Keratinocyte (primary cell): Measurements from ENCODE around the gene AMBRA1. TPM values are rescaled to one million over a fixed set of nuclear protein-coding genes. Genes with fewer than 3 reads are reported as not detected.

ENCODE experiments used
- DNase-seq: peaks from one replicate; pipeline ENCODE4 v3.0.0-alpha.2; 2011; ENCODE audit warnings: low read depth, missing footprints, low spot score
- FAIRE-seq: peaks from 2 replicates; lab custom pipeline; 2011; peaks lifted over from hg19 to GRCh38; lab: Jason Lieb, UNC
- H2AFZ ChIP-seq: 2 replicates; pipeline ENCODE4 v1.6.0; 2012; ENCODE audit warnings: low read length, control low read depth, inconsistent platforms; ENCODE audit not compliant: control insufficient read depth
- H3K27ac ChIP-seq: 2 replicates; pipeline ENCODE4 v1.5.1; 2011; ENCODE audit warnings: low read length; ENCODE audit not compliant: control insufficient read depth, insufficient read depth
- H3K27me3 ChIP-seq: 3 replicates; pipeline ENCODE4 v1.6.0; 2011; ENCODE audit warnings: low read length; ENCODE audit not compliant: control insufficient read depth, insufficient read depth; ENCODE audit errors: extremely low read depth
- H3K36me3 ChIP-seq, 2 experiments: 2 replicates in 1 of 2; 3 replicates in 1 of 2; pipeline ENCODE4 v1.5.1; 2011; ENCODE audit warnings: low read length in 2 of 2, mild to moderate bottlenecking in 1 of 2; ENCODE audit not compliant: control insufficient read depth in 2 of 2, insufficient read depth in 2 of 2; ENCODE audit errors: extremely low read depth in 1 of 2
- H3K4me1 ChIP-seq: 3 replicates; pipeline ENCODE4 v1.5.1; 2011; ENCODE audit warnings: low read length; ENCODE audit not compliant: control insufficient read depth, insufficient read depth; ENCODE audit errors: extremely low read depth
- H3K4me2 ChIP-seq: 3 replicates; pipeline ENCODE4 v1.6.0; 2011; ENCODE audit warnings: low read depth, low read length; ENCODE audit not compliant: control insufficient read depth, insufficient read depth; ENCODE audit errors: extremely low read depth
- H3K4me3 ChIP-seq, 3 experiments: fragments of 200-600 bp in 1 of 3; sonication (generic) in 1 of 3; 2 replicates in 2 of 3; 3 replicates in 1 of 3; pipeline ENCODE4 v1.5.1; 2011 to 2016; ENCODE audit warnings: low read length in 3 of 3, mild to moderate bottlenecking in 3 of 3, control low read depth in 2 of 3, inconsistent platforms in 1 of 3, low read depth in 1 of 3, mixed read lengths in 1 of 3, mixed run types in 1 of 3, moderate library complexity in 1 of 3; ENCODE audit not compliant: control insufficient read depth in 2 of 3, insufficient read depth in 2 of 3; ENCODE audit errors: extremely low read depth in 1 of 3
- H3K79me2 ChIP-seq: 2 replicates; pipeline ENCODE4 v1.6.0; 2012; ENCODE audit warnings: low read length; ENCODE audit not compliant: control insufficient read depth, insufficient read depth
- H3K9ac ChIP-seq: 3 replicates; pipeline ENCODE4 v1.6.0; 2011; ENCODE audit warnings: low read length; ENCODE audit not compliant: control insufficient read depth, insufficient read depth; ENCODE audit errors: extremely low read depth
- H3K9me1 ChIP-seq: 3 replicates; pipeline ENCODE4 v1.6.0; 2011; ENCODE audit warnings: low read length; ENCODE audit not compliant: control insufficient read depth, insufficient read depth; ENCODE audit errors: extremely low read depth
- H3K9me3 ChIP-seq: 2 replicates; pipeline ENCODE4 v1.5.1; 2012; ENCODE audit warnings: low read depth, low read length; ENCODE audit not compliant: control insufficient read depth
- H4K20me1 ChIP-seq: 3 replicates; pipeline ENCODE4 v1.6.0; 2011; ENCODE audit warnings: low read length; ENCODE audit not compliant: control insufficient read depth, insufficient read depth; ENCODE audit errors: extremely low read depth
- CTCF ChIP-seq, 3 experiments: IDR thresholded peaks in 1 of 3; conservative IDR thresholded peaks in 1 of 3; optimal IDR thresholded peaks in 1 of 3; 2 replicates in 2 of 3; 3 replicates in 1 of 3; pipeline versions ENCODE3 to v1.5.1; 2011; ENCODE audit warnings: low read length in 3 of 3, mild to moderate bottlenecking in 3 of 3, moderate library complexity in 2 of 3, control low read depth in 1 of 3, inconsistent platforms in 1 of 3; ENCODE audit not compliant: insufficient read depth in 2 of 3; ENCODE audit errors: extremely low read depth in 1 of 3
- EZH2 ChIP-seq: IDR thresholded peaks from one replicate; pipeline ENCODE4 v1.6.1; 2012; ENCODE audit warnings: inconsistent platforms, mild to moderate bottlenecking, low read length, moderate library complexity
- dilution Hi-C: fragments of 300-500 bp; cut with MboI; formaldehyde crosslinking; loops from one replicate; pipeline ENCODE4 v1.7.0; 2020; ENCODE audit warnings: low sequenced_read_pairs; ENCODE audit not compliant: extremely low pct_ligation_motif_present
- polyA plus RNA-seq, 5 experiments: library from polyadenylated mRNA; depleted of rRNA in 3 of 5; stranded (reverse) in 3 of 5; stranded (forward) in 1 of 5; unstranded in 1 of 5; fragments of >200 nt; gene quantifications; 1 replicate in 1 of 5; 2 replicates in 3 of 5; 3 replicates in 1 of 5; pipeline versions ENCODE4 v1.2.1 to v1.2.3, GENCODE V29; 2011 to 2012; ENCODE audit warnings: missing spikeins in 2 of 5, low read depth in 1 of 5, low replicate concordance in 1 of 5

AMBRA1 gene
- polyA plus RNA-seq, 1 donor (not counting 4 experiments of a cell fraction or from before 2014, with no cell fraction given), result 10.5 TPM

- H3K4me3 ChIP-seq, result no peak overlapping the region
- H3K27ac ChIP-seq, result no peak overlapping the region
- no peaks in the 10 kb centered on the region for H3K9me1 ChIP-seq
- H3K36me3 ChIP-seq, result peaks cover 6 to 11% of the 10 kb centered on the region in 2 experiments
- H3K4me2 ChIP-seq, result no peak overlapping the region
- dilution Hi-C loops, result no loop called here
- no peak for FAIRE-seq
- TF ChIP-seq CTCF (optimal IDR thresholded peaks at IDR 0.05 in 1 of 3, IDR thresholded peaks at IDR 0.05 in 1 of 3, conservative IDR thresholded peaks at IDR 0.05 in 1 of 3; ENCODE audit: extremely low read depth in 1 of 3, insufficient read depth in 2 of 3, low read length in 3 of 3) (no peak), EZH2 (no peak)
- H3K4me1 ChIP-seq, result no peaks in the 10 kb centered on the region
- H3K9me3 ChIP-seq, result no peaks in the 10 kb centered on the region
- H2AFZ ChIP-seq, result no peak overlapping the region
- DNase-seq, result no peak
- no peaks in the 10 kb centered on the region for H3K27me3 ChIP-seq
- no peak overlapping the region for H3K9ac ChIP-seq
- peaks cover 7% of the 10 kb centered on the region for H3K79me2 ChIP-seq
- H4K20me1 ChIP-seq, result no peaks in the 10 kb centered on the region
Observed at GRCh38 chr11:46628961-46629360, 35.1 kb upstream of the AMBRA1 start.

- H3K4me2 ChIP-seq, result no peak overlapping the region
- H3K36me3 ChIP-seq, result peaks cover 7 to 9% of the 10 kb centered on the region in 2 experiments
- H3K27ac ChIP-seq, result no peak overlapping the region
- no peaks in the 10 kb centered on the region for H3K9me1 ChIP-seq
- H3K27me3 ChIP-seq, result no peaks in the 10 kb centered on the region
- H2AFZ ChIP-seq, result no peak overlapping the region
- H3K4me1 ChIP-seq, result no peaks in the 10 kb centered on the region
- H4K20me1 ChIP-seq, result no peaks in the 10 kb centered on the region
- DNase-seq, result no peak
- H3K79me2 ChIP-seq, result peaks cover 18% of the 10 kb centered on the region
- H3K9me3 ChIP-seq, result no peaks in the 10 kb centered on the region
- dilution Hi-C loops, result no loop called here
- H3K9ac ChIP-seq, result no peak overlapping the region
- FAIRE-seq, result no peak
- TF ChIP-seq CTCF (optimal IDR thresholded peaks at IDR 0.05 in 1 of 3, IDR thresholded peaks at IDR 0.05 in 1 of 3, conservative IDR thresholded peaks at IDR 0.05 in 1 of 3; ENCODE audit: extremely low read depth in 1 of 3, insufficient read depth in 2 of 3, low read length in 3 of 3) (no peak), EZH2 (no peak)
- H3K4me3 ChIP-seq, result no peak overlapping the region
Observed at GRCh38 chr11:46625406-46625805, 31.6 kb upstream of the AMBRA1 start.
